ENCODE results near the gene PRSS27. TPM values are rescaled to one million over a fixed set of nuclear protein-coding genes. Genes with fewer than 3 reads are reported as not detected.
"Not testable (repeated sequence)": the region's sequence is repeated elsewhere in the genome, so short reads cannot be mapped to it uniquely, and the experiment has no call there.

PRSS27 gene
- total RNA-seq, 2 donors from 2014 or later = 3.7 to 4.2 TPM

DNA sequence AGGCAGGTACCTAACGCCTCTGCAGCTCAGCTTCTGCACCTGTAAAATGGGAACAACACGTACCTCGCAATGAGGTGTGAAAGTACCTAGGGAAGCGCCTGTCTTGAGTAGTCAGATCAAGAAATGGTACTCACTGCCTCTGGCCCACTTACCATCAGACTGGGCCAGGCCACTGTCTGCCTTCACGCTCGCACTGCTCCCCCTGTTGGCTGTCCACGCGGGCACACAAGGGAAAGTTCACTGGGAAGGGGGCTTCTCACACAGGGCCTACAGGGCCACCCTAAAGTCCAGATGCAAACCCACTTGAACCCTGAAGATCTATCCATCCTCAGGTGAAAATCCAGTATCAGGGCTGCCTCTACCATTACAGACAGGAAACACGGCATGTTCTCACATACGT, 48.8 kb downstream of the PRSS27 start:
- not testable (repeated sequence) for H3K36me3 ChIP-seq (ENCODE audit: control insufficient read depth, insufficient read depth, low read length); H3K27me3 Mint-ChIP-seq (ENCODE audit: insufficient read depth); H3K36me3 Mint-ChIP-seq (ENCODE audit: low read depth); H3K9me3 Mint-ChIP-seq; H3K27me3 ChIP-seq (ENCODE audit: control insufficient read depth, insufficient read depth, low read length, poor library complexity, severe bottlenecking); H3K4me3 ChIP-seq (ENCODE audit: low read length); H3K27ac Mint-ChIP-seq; H3K27ac ChIP-seq (ENCODE audit: low read depth, low read length); H3K9ac ChIP-seq (ENCODE audit: extremely low read depth, low read length, poor library complexity, severe bottlenecking); H3K4me1 ChIP-seq (ENCODE audit: control insufficient read depth, insufficient read depth, low read length); H3K9me3 ChIP-seq (ENCODE audit: control insufficient read depth, low read length)
- DNase-seq = peak; percentile 76
- Mint-ChIP-seq H3K4me1 (peaks cover 30% of the 10 kb centered on the region), H3K4me3 (peak overlapping the region; percentile 55)
- 81 to 95% methylated on average over 6 to 10 of the region's 10 CpGs for WGBS, 2 experiments (ENCODE audit: insufficient coverage in 1 of 2, insufficient read length in 1 of 2)
- TF ChIP-seq CTCF (conservative IDR thresholded peaks at IDR 0.05) = peak; percentile 77

DNA sequence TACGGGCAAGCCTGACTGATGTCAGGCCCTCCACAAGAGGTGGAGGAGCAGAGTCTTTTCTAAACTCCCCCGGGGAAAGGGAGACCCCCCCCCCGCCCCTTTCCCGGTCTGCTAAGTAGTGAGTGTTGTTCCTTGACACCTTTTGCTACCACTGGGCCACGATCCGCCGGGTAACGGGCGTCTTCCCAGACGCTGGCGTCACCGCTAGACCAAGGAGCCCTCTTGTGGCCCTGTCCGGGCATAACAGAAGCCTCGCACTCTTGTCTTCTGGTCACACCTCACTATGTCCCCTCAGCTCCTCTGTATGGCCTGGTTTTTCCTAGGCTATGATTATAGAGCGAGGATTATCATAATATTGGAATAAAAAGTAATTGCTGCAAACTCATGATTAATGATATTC, 50.0 kb downstream of the PRSS27 start:
- H3K4me3 ChIP-seq (ENCODE audit: low read length); H3K4me1 ChIP-seq (ENCODE audit: control insufficient read depth, insufficient read depth, low read length); H3K27me3 ChIP-seq (ENCODE audit: control insufficient read depth, insufficient read depth, low read length, poor library complexity, severe bottlenecking); H3K36me3 ChIP-seq (ENCODE audit: control insufficient read depth, insufficient read depth, low read length); H3K27me3 Mint-ChIP-seq (ENCODE audit: insufficient read depth); H3K9me3 ChIP-seq (ENCODE audit: control insufficient read depth, low read length); H3K4me3 Mint-ChIP-seq; H3K36me3 Mint-ChIP-seq (ENCODE audit: low read depth); H3K9me3 Mint-ChIP-seq; H3K9ac ChIP-seq (ENCODE audit: extremely low read depth, low read length, poor library complexity, severe bottlenecking); H3K27ac ChIP-seq (ENCODE audit: low read depth, low read length); H3K27ac Mint-ChIP-seq: not testable (repeated sequence)
- peaks cover 42% of the 10 kb centered on the region for H3K4me1 Mint-ChIP-seq
- peak; percentile 80 for TF ChIP-seq CTCF (conservative IDR thresholded peaks at IDR 0.05)
- WGBS, 2 experiments (ENCODE audit: insufficient coverage in 1 of 2, insufficient read length in 1 of 2) = 22% methylated on average over 14 of the region's 15 CpGs; no CpG with 5 or more reads in 1 of the 2 experiments
- peak; percentile 87 for DNase-seq

GRCh38 chr16:2669587-2669986, 50.4 kb downstream of the PRSS27 start:
- H3K4me3 Mint-ChIP-seq; H3K36me3 ChIP-seq (ENCODE audit: control insufficient read depth, insufficient read depth, low read length); H3K27me3 Mint-ChIP-seq (ENCODE audit: insufficient read depth); H3K4me1 ChIP-seq (ENCODE audit: control insufficient read depth, insufficient read depth, low read length); H3K27me3 ChIP-seq (ENCODE audit: control insufficient read depth, insufficient read depth, low read length, poor library complexity, severe bottlenecking); DNase-seq; H3K4me3 ChIP-seq (ENCODE audit: low read length); H3K27ac ChIP-seq (ENCODE audit: low read depth, low read length); H3K9ac ChIP-seq (ENCODE audit: extremely low read depth, low read length, poor library complexity, severe bottlenecking); H3K9me3 ChIP-seq (ENCODE audit: control insufficient read depth, low read length); H3K9me3 Mint-ChIP-seq; H3K27ac Mint-ChIP-seq; H3K36me3 Mint-ChIP-seq (ENCODE audit: low read depth): not testable (repeated sequence)
- H3K4me1 Mint-ChIP-seq = peaks cover 46% of the 10 kb centered on the region
- WGBS, 2 experiments (ENCODE audit: insufficient coverage in 1 of 2, insufficient read length in 1 of 2) = 97 to 100% methylated on average over 3 to 7 of the region's 10 CpGs

DNA sequence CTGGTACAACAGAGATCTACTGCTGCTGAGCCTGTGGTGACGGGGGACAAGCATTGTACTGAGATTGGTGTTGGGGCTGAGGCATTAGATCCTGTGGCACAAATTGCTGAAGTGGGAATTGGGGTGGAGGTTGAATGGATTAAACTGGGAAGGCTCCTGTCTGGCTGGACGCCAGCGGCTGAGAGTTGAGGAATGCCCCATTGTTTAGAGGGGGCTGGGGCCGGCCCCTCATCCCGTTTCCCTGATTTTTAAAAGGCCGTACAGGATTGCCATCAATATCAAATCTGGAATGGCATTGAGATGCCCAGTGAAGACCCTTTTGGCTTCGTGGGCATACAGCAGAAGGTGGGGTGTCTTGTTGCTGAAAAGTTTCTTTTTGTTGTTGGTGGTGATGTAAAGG, 53.4 kb downstream of the PRSS27 start:
- not testable (repeated sequence) for H3K9me3 ChIP-seq (ENCODE audit: control insufficient read depth, low read length); H3K27me3 Mint-ChIP-seq (ENCODE audit: insufficient read depth); H3K4me3 Mint-ChIP-seq; H3K36me3 ChIP-seq (ENCODE audit: control insufficient read depth, insufficient read depth, low read length); H3K27me3 ChIP-seq (ENCODE audit: control insufficient read depth, insufficient read depth, low read length, poor library complexity, severe bottlenecking); H3K9me3 Mint-ChIP-seq; H3K9ac ChIP-seq (ENCODE audit: extremely low read depth, low read length, poor library complexity, severe bottlenecking); H3K4me3 ChIP-seq (ENCODE audit: low read length); H3K36me3 Mint-ChIP-seq (ENCODE audit: low read depth); H3K27ac ChIP-seq (ENCODE audit: low read depth, low read length); DNase-seq; H3K27ac Mint-ChIP-seq
- H3K4me1 Mint-ChIP-seq = peaks cover 54% of the 10 kb centered on the region
- 89 to 91% methylated on average over 5 to 7 of the region's 7 CpGs for WGBS, 2 experiments (ENCODE audit: insufficient coverage in 1 of 2, insufficient read length in 1 of 2)
- peaks cover 10% of the 10 kb centered on the region for H3K4me1 ChIP-seq (ENCODE audit: control insufficient read depth, insufficient read depth, low read length)

Measured in endodermal cell (in vitro differentiated cells).